DMS153 (cell line): Measurements from ENCODE around the gene COP1.

Source experiments
- DNase-seq: peaks from one replicate; lab custom pipeline; 2025; lab: John Stamatoyannopoulos, UW

The COP1 gene

GRCh38 chr1:175963740-175964139, 243.3 kb downstream of the COP1 start:
- no peak for DNase-seq

GRCh38 chr1:175960169-175960568, 246.9 kb downstream of the COP1 start:
- DNase-seq = no peak

GRCh38 chr1:175951627-175952026, 255.5 kb downstream of the COP1 start:
- DNase-seq = no peak

GRCh38 chr1:175947771-175948170, 259.3 kb downstream of the COP1 start:
- DNase-seq = no peak

- no peak for DNase-seq
Observed at GRCh38 chr1:175944591-175944990, 262.5 kb downstream of the COP1 start.

- no peak for DNase-seq
Observed at GRCh38 chr1:175941164-175941563, 265.9 kb downstream of the COP1 start.

GRCh38 chr1:175936736-175937135, 270.4 kb downstream of the COP1 start:
- DNase-seq = no peak

GRCh38 chr1:175935566-175936115, 271.4 kb downstream of the COP1 start:
- DNase-seq = no peak

- DNase-seq = no peak
Observed at GRCh38 chr1:175935166-175935565, 271.9 kb downstream of the COP1 start.

GRCh38 chr1:175933801-175934200, 273.3 kb downstream of the COP1 start:
- peak; percentile 17 for DNase-seq

- DNase-seq = no peak
Observed at GRCh38 chr1:175927944-175928343, 279.1 kb downstream of the COP1 start.

- DNase-seq = no peak
Observed at GRCh38 chr1:175922254-175922881, 284.7 kb downstream of the COP1 start.

GRCh38 chr1:175920381-175920780, 286.7 kb downstream of the COP1 start:
- DNase-seq = no peak

- DNase-seq = no peak
Observed at GRCh38 chr1:175919001-175919400, 288.1 kb downstream of the COP1 start.

GRCh38 chr1:175918364-175918801, 288.7 kb downstream of the COP1 start:
- no peak for DNase-seq

- DNase-seq = no peak
Observed at GRCh38 chr1:175914115-175914514, 293.0 kb downstream of the COP1 start.

GRCh38 chr1:175911138-175911537, 295.9 kb downstream of the COP1 start:
- DNase-seq = no peak

GRCh38 chr1:175906370-175906769, 300.7 kb downstream of the COP1 start:
- DNase-seq = no peak

GRCh38 chr1:175904808-175905207, 302.3 kb downstream of the COP1 start:
- DNase-seq = no peak

GRCh38 chr1:175902281-175902680, 304.8 kb downstream of the COP1 start:
- no peak for DNase-seq

GRCh38 chr1:175901076-175901836, 305.8 kb downstream of the COP1 start:
- DNase-seq = no peak

- DNase-seq = no peak
Observed at GRCh38 chr1:175900171-175900570, 306.9 kb downstream of the COP1 start.

- DNase-seq = no peak
Observed at GRCh38 chr1:175895966-175896365, 311.1 kb downstream of the COP1 start.
